ENCODE data around the gene MDP1.

The MDP1 gene

DNA sequence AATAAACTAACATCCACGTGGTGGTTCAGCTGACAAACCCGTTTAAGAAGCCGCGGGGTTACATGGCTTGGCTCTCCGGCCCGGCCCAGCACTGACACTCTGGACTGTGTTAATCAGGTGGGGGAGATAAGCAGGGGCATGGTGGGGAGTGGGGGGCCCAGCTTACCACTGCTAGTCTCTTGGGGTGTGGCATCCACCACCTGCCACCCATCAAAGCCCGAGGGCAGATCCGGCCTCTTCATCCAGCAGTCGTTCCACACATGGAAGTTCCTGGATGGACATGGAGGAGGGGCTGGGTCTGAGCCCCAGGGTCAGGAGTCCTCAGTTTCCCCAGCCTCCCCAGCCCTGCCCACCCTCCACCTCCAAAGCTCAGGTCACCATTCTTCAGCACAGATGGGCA, 42.3 kb upstream of the MDP1 start:
- Mint-ChIP-seq H3K4me3 (no peak overlapping the region), H3K36me3 (ENCODE audit: low read depth) (no peaks in the 10 kb centered on the region), H3K9me3 (no peaks in the 10 kb centered on the region), H3K27me3 (ENCODE audit: low read depth, poor library complexity) (peaks cover 2% of the 10 kb centered on the region), H3K27ac (no peak overlapping the region), H3K4me1 (no peaks in the 10 kb centered on the region)
- no peak for DNase-seq
- no peak for TF ChIP-seq CTCF (IDR thresholded peaks at IDR 0.05)

DNA sequence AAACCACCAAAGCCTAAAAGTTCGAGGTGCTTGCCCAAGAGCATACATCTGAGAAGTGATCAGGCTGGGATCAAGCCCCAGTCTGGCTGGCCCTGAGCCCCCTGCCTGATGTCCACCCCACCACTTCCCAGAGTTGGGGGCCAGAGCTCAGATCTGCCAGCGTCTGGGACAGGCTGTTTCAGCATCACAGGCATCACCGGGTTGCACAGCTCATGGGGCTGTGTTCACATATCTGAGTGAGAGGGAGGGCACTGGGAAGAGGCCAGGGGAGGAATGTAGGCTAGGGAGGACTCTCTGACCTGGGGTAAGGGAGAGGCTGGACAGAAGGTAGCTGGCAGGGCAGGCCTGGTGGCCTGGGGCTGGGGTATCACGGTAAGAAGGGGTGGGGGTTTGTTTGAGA, 41.1 kb upstream of the MDP1 start:
- H3K36me3 Mint-ChIP-seq (ENCODE audit: low read depth) = no peaks in the 10 kb centered on the region
- no peak for DNase-seq
- no peak for TF ChIP-seq CTCF (IDR thresholded peaks at IDR 0.05)
- H3K9me3 Mint-ChIP-seq = no peaks in the 10 kb centered on the region
- H3K27ac Mint-ChIP-seq = no peak overlapping the region
- H3K4me1 Mint-ChIP-seq = no peaks in the 10 kb centered on the region
- no peak overlapping the region for H3K4me3 Mint-ChIP-seq
- H3K27me3 Mint-ChIP-seq (ENCODE audit: low read depth, poor library complexity) = peaks cover 2% of the 10 kb centered on the region

DNA sequence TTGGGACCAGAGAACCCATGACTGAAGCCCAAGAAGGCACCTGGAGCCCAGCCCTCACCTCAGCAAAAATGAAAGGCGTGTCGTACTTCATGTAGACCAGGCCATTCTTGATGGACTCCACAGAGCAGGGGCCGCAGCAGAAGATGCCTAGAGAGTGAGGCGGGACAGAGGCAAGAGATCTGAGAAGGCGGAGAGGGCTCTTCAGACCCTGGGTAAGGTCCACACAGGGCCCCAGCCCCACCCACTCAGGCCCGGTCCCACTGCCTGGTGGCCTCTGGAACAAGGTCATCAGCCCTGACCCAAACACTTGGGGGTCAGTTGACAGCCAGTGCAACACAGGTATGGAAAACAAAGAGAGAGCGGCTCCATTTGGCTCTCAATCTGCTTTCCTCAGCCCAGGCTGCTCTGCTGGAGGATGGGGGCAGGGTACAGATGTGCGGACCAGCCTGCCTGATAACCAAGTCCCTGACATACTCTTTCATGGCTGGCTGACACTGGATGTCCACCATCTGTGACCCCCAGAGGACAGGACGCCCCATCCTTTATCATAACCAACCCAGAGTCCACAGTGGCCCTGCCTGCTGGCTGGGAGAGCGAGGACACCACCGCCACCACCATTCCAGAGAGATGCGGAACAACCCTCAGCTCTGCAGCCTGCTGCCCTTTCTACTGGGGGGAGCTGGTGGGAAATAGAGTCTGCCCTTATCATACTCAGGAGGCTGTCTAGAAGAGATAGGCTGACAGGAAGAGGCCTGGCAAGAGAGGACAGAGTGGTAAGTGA, 40.3 kb upstream of the MDP1 start:
- H3K36me3 Mint-ChIP-seq (ENCODE audit: low read depth) = no peaks in the 10 kb centered on the region
- H3K9me3 Mint-ChIP-seq = no peaks in the 10 kb centered on the region
- H3K27ac Mint-ChIP-seq = peak overlapping the region; percentile 25
- H3K4me1 Mint-ChIP-seq = no peaks in the 10 kb centered on the region
- peaks cover 5% of the 10 kb centered on the region for H3K27me3 Mint-ChIP-seq (ENCODE audit: low read depth, poor library complexity)
- DNase-seq = no peak
- TF ChIP-seq CTCF (IDR thresholded peaks at IDR 0.05) = no peak
- no peak overlapping the region for H3K4me3 Mint-ChIP-seq

- H3K9me3 Mint-ChIP-seq = no peaks in the 10 kb centered on the region
Measured at GRCh38 chr14:24255438-24255837, 39.6 kb upstream of the MDP1 start.

DNA sequence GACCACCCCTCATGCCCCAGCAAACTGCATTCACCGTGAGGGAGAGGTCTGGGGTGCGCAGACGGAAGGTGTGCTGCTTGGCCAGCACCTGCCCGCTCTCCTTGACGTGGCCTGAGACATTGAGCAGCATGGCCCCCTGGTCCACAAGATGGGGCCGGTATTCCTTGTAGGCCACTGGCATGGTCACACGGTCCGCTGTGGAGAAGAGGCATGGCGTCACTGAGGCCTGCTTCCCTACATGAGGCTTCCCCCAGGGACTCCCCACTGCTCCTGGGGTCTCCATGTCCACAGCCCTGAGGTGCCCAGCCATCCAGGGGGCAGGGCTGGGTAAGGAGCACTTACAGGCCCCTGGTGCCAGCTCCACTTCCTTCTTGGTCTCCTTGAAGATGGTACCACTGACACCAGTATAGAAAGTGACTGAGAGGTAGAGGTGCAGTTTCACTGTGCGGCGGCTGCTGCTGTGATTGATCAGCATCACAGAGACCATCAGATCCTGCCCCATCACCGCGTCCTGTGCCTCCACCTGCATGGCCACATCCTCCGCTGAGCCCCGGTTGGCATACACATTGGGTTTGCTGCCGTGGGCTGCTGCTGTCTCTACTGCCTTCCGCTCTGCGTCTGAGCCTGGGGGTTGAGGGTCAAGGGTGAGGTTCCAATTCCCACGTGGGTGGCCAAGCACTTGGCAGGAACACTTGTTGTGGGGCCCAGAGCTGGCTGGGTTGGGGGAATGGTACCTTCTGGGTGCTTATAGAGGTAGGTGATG, 38.9 kb upstream of the MDP1 start:
- Mint-ChIP-seq H3K27me3 (ENCODE audit: low read depth, poor library complexity) (peaks cover 3% of the 10 kb centered on the region), H3K9me3 (no peaks in the 10 kb centered on the region), H3K27ac (no peak overlapping the region), H3K4me3 (no peak overlapping the region), H3K4me1 (no peaks in the 10 kb centered on the region), H3K36me3 (ENCODE audit: low read depth) (no peaks in the 10 kb centered on the region)
- no peak for TF ChIP-seq CTCF (IDR thresholded peaks at IDR 0.05)
- DNase-seq = no peak

More at GRCh38 chr14:24255438-24255837, 39.6 kb upstream of the MDP1 start:
- no peak overlapping the region for H3K4me3 Mint-ChIP-seq
- H3K4me1 Mint-ChIP-seq = no peaks in the 10 kb centered on the region
- no peaks in the 10 kb centered on the region for H3K36me3 Mint-ChIP-seq (ENCODE audit: low read depth)
- H3K27me3 Mint-ChIP-seq (ENCODE audit: low read depth, poor library complexity) = peaks cover 3% of the 10 kb centered on the region
- no peak for DNase-seq
- H3K27ac Mint-ChIP-seq = no peak overlapping the region
- no peak for TF ChIP-seq CTCF (IDR thresholded peaks at IDR 0.05)

Measured in nephron progenitor cell (in vitro differentiated cells).